Activated effector memory CD4-positive, alpha-beta T cell treated with Interleukin-2 at 50 U/mL for 16 hours (primary cell): ENCODE results near the gene GRHL3.

Source experiments
- DNase-seq: peaks from one replicate; pipeline ENCODE4 v3.0.0-alpha.2; 2020

Gene GRHL3

GRCh38 chr1:24374891-24375786 lies 56.0 kb downstream of the GRHL3 start:
- no peak for DNase-seq

- DNase-seq: no peak
Observed at GRCh38 chr1:24379733-24380315, 60.7 kb downstream of the GRHL3 start.

GRCh38 chr1:24380508-24380907 lies 61.4 kb downstream of the GRHL3 start:
- no peak for DNase-seq

GRCh38 chr1:24381256-24381655 lies 62.1 kb downstream of the GRHL3 start:
- no peak for DNase-seq

GRCh38 chr1:24382165-24382577 lies 63.0 kb downstream of the GRHL3 start:
- no peak for DNase-seq

- no peak for DNase-seq
Observed at GRCh38 chr1:24383381-24383940, 64.3 kb downstream of the GRHL3 start.

- no peak for DNase-seq
Observed at GRCh38 chr1:24384251-24385090, 65.3 kb downstream of the GRHL3 start.

GRCh38 chr1:24385160-24385940 lies 66.2 kb downstream of the GRHL3 start:
- no peak for DNase-seq

GRCh38 chr1:24386241-24386640 lies 67.1 kb downstream of the GRHL3 start:
- DNase-seq: no peak

- DNase-seq: no peak
Observed at GRCh38 chr1:24386931-24387330, 67.8 kb downstream of the GRHL3 start.

GRCh38 chr1:24387636-24388175 lies 68.5 kb downstream of the GRHL3 start:
- no peak for DNase-seq

- no peak for DNase-seq
Observed at GRCh38 chr1:24388331-24388885, 69.3 kb downstream of the GRHL3 start.

- no peak for DNase-seq
Observed at GRCh38 chr1:24389231-24389678, 70.1 kb downstream of the GRHL3 start.

- DNase-seq: peak; percentile 58
Observed at GRCh38 chr1:24390924-24391782, 72.0 kb downstream of the GRHL3 start.

GRCh38 chr1:24391882-24392603 lies 72.9 kb downstream of the GRHL3 start:
- DNase-seq: peak; percentile 59

GRCh38 chr1:24392604-24392946 lies 73.4 kb downstream of the GRHL3 start:
- DNase-seq: no peak

GRCh38 chr1:24392982-24393650 lies 74.0 kb downstream of the GRHL3 start:
- DNase-seq: no peak

- DNase-seq: no peak
Observed at GRCh38 chr1:24393892-24394291, 74.7 kb downstream of the GRHL3 start.

- DNase-seq: no peak
Observed at GRCh38 chr1:24400065-24400464, 80.9 kb downstream of the GRHL3 start.
